Ascending aorta (tissue), 2 donors: ENCODE data around the gene SLC13A4. TPM values are rescaled to one million over a fixed set of nuclear protein-coding genes. Genes with fewer than 3 reads are reported as not detected.

Source experiments
- DNase-seq, 2 donors: peaks; one replicate each; pipeline ENCODE4 v3.0.0-alpha.2; 2019; ENCODE audit warnings: low spot score in 2 of 2
- H3K27ac ChIP-seq, 2 donors: fragments of 200-600 bp; sonication (generic); one replicate each; pipeline ENCODE4 v1.5.1; 2016 to 2017; ENCODE audit warnings: mild to moderate bottlenecking in 1 of 2
- H3K27me3 ChIP-seq: fragments of 200-600 bp; sonication (generic); one replicate; pipeline ENCODE4 v1.5.1; 2017
- H3K36me3 ChIP-seq, 2 donors: fragments of 200-600 bp; sonication (generic); one replicate each; pipeline ENCODE4 v1.5.1; 2016
- H3K4me1 ChIP-seq, 2 donors: fragments of 200-600 bp; sonication (generic); one replicate each; pipeline ENCODE4 v1.5.1; 2016 to 2017; ENCODE audit warnings: mild to moderate bottlenecking in 1 of 2
- H3K4me3 ChIP-seq, 2 donors: fragments of 200-600 bp; sonication (generic); one replicate each; pipeline ENCODE4 v1.5.1; 2016 to 2017; ENCODE audit warnings: mild to moderate bottlenecking in 1 of 2
- H3K9me3 ChIP-seq, 2 donors: fragments of 200-600 bp; sonication (generic); one replicate each; pipeline ENCODE4 v1.5.1; 2016
- intact Hi-C: fragments of 100-400 bp; cut with DNase I; formaldehyde crosslinking; loops from one replicate; pipeline ENCODE4 v1.15.1; 2023
- total RNA-seq: library from RNA; depleted of rRNA; stranded (reverse); fragments of >200 nt; gene quantifications from one replicate; pipeline ENCODE4 v1.1.0, GENCODE V29; 2016
- TF ChIP-seq, protein P1 (sequence below), 3 experiments: fragments of 200-600 bp in 2 of 3; fragments of 450-650 bp in 1 of 3; sonication (generic) in 2 of 3; IDR thresholded peaks; one replicate each; pipeline ENCODE4 v1.5.1; 2016 to 2019; ENCODE audit warnings: antibody characterized with exemption in 3 of 3, mild to moderate bottlenecking in 1 of 3, moderate library complexity in 1 of 3

SLC13A4 gene
- total RNA-seq, 1 donor from 2014 or later = 0.21 TPM

DNA sequence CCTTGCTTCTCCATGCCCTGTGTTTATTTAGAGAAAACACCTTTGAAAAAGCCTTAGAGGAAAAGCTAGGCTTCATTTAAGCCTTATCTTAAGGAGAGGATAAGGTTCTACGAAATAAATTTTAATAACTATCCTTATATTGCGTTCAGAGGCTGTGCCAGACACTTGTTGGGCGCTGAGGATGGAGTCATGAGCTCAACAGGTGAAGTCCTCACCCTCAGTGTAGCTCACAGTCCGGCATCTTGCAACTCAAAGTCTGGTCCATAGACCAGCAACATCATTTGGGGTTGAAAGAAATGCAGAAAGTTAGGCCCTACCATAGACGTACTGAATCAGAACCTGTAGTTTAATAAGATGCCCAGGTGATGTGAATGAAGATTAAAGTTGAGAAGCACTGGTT is 69.4 kb downstream of the SLC13A4 start:
- no peak overlapping the region for H3K27ac ChIP-seq
- intact Hi-C loops = no loop called here
- H3K36me3 ChIP-seq = no peaks in the 10 kb centered on the region
- H3K4me3 ChIP-seq = no peak overlapping the region
- H3K4me1 ChIP-seq = peaks cover 0 to 2% of the 10 kb centered on the region in 2 donors
- no peaks in the 10 kb centered on the region for H3K9me3 ChIP-seq
- TF ChIP-seq, protein P1, sequence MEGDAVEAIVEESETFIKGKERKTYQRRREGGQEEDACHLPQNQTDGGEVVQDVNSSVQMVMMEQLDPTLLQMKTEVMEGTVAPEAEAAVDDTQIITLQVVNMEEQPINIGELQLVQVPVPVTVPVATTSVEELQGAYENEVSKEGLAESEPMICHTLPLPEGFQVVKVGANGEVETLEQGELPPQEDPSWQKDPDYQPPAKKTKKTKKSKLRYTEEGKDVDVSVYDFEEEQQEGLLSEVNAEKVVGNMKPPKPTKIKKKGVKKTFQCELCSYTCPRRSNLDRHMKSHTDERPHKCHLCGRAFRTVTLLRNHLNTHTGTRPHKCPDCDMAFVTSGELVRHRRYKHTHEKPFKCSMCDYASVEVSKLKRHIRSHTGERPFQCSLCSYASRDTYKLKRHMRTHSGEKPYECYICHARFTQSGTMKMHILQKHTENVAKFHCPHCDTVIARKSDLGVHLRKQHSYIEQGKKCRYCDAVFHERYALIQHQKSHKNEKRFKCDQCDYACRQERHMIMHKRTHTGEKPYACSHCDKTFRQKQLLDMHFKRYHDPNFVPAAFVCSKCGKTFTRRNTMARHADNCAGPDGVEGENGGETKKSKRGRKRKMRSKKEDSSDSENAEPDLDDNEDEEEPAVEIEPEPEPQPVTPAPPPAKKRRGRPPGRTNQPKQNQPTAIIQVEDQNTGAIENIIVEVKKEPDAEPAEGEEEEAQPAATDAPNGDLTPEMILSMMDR (IDR thresholded peaks at IDR 0.05) = no peak
- no peaks in the 10 kb centered on the region for H3K27me3 ChIP-seq
- no peak for DNase-seq

DNA sequence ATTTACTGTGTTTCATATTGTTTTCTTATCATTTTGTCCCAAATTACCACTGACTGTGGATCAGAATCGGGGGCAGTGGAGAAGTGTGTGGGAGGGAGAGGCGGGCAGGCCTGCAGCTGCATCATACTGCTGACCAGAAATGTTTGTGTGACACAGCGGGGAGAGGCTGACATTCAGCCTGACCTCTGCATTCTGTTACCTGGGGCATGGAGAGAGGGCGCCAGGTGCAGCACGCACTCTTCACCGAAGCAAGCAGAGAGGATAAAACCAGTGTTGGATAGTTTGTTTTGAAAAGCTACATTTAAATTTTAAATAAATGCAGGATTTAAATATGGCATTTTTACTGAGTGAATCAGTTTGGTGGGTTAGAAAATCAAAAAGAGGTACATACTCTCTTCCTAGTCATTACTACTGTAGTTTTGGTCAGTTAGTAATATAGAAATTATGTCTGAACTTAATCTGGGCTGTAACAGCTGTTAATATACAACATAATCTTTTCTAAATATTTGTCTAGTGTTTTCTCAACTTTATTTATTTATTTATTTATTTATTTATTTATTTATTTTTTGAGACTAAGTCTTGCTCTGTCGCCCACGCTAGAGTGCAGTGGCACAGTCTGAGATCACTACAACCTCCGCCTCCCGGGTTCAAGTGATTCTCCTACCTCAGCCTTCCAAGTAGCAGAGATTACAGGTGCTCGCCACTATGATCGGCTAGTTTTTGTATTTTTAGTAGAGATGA is 74.5 kb downstream of the SLC13A4 start:
- TF ChIP-seq, protein P1 (IDR thresholded peaks at IDR 0.05) = no peak
- Histone ChIP-seq H3K4me3 (no peak overlapping the region), H3K27me3 (no peaks in the 10 kb centered on the region), H3K27ac (no peak overlapping the region), H3K36me3 (no peaks in the 10 kb centered on the region), H3K4me1 (no peaks in the 10 kb centered on the region), H3K9me3 (no peaks in the 10 kb centered on the region)
- intact Hi-C loops = no loop called here
- DNase-seq = no peak

DNA sequence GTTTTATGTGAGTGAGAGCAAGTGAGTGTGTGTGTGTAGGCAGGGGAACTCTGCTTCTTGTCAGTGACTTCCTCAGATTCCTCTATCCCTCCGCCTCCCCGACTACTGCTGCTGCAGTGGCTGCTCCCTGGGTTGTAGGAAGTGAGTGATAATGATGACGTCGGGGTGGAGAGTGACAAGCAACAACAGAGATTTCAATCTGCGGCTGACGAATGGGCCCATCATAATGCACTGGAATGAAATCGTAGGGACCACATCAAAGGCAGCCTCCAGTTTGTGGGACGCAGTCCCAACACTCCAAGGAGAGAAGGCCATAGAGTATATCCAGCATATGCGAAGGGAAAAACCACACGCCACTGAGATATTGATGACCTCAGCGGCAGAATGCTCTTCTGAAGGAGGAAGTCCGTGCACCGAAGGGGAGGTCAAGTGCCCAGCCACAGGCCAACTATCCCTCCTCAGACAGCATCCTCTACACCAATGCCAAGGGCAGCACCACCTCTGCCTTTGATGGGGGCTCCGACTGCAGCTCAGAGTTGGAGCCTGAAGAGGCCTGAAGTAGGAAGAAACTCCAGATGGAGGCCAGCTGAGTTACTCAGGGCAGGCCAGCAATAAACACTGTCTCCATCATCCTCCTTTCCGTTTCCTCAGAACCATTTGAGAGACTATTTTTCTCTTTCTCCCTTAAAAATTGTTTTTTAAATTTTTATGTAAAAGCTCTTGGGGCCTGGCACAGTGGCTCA is 77.0 kb downstream of the SLC13A4 start:
- TF ChIP-seq, protein P1 (IDR thresholded peaks at IDR 0.05) = no peak
- intact Hi-C loops = no loop called here
- no peaks in the 10 kb centered on the region for H3K4me1 ChIP-seq
- DNase-seq = no peak
- H3K9me3 ChIP-seq = no peaks in the 10 kb centered on the region
- H3K27me3 ChIP-seq = no peaks in the 10 kb centered on the region
- H3K27ac ChIP-seq = no peak overlapping the region
- H3K36me3 ChIP-seq = peaks cover 0 to 10% of the 10 kb centered on the region in 2 donors
- H3K4me3 ChIP-seq = no peak overlapping the region

DNA sequence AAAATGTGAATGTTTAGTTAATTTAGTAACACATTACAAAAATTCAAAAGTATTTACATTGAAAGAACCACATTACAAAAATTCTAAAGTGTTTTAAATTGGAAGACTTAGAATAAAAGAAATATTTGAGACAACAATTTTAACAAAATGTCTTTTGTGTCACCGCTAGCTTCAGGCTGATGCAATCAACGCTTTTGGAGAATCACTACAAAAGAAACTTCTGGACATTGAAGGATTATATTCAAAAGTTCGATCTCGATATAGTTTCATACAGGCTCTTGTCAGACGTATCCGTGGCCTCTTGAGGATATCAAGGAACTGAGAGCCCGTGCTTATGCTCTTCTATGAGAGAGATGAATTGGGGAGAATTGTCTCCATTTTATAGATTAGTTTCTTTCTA is 79.8 kb downstream of the SLC13A4 start:
- Histone ChIP-seq H3K4me1 (no peaks in the 10 kb centered on the region), H3K36me3 (peaks cover 0 to 23% of the 10 kb centered on the region in 2 donors), H3K27ac (no peak overlapping the region), H3K9me3 (no peaks in the 10 kb centered on the region), H3K27me3 (no peaks in the 10 kb centered on the region), H3K4me3 (no peak overlapping the region)
- no peak for DNase-seq
- TF ChIP-seq, protein P1 (IDR thresholded peaks at IDR 0.05) = no peak
- intact Hi-C loops = no loop called here

DNA sequence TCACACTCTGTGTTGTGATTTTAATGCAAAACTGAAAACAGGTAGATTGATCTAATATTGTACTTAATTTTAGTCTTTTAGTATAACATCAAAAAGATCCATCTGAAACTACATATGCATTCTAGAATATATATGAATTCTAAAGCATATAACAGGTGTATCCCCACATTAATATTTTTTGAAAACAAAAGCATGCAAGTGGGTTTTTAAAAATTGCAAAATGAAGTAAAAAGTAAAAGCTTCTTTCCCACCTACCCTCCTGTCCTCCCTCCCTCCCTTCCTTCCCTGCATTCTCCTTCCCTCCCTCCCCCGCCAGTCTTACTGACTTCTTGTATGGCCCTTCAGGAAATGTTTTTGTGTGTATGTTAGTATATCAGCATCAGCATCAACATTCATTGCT is 80.2 kb downstream of the SLC13A4 start:
- no peaks in the 10 kb centered on the region for H3K9me3 ChIP-seq
- no peaks in the 10 kb centered on the region for H3K27me3 ChIP-seq
- no peak overlapping the region for H3K27ac ChIP-seq
- H3K4me1 ChIP-seq = no peaks in the 10 kb centered on the region
- intact Hi-C loops = no loop called here
- no peak for DNase-seq
- H3K4me3 ChIP-seq = no peak overlapping the region
- TF ChIP-seq, protein P1 (IDR thresholded peaks at IDR 0.05) = no peak
- peaks cover 4 to 27% of the 10 kb centered on the region in 2 donors for H3K36me3 ChIP-seq
